GM12878 (cell line): Measurements from ENCODE around the gene PMS1.
"Not testable (repeated sequence)": the region's sequence is repeated elsewhere in the genome, so short reads cannot be mapped to it uniquely, and the experiment has no call there.

Source experiments
- EP300 ChIP-seq, 2 experiments: fragments of 150-350 bp in 1 of 2; IDR thresholded peaks; 2 replicates each; pipeline ENCODE4 v1.6.1; 2011 to 2012; ENCODE audit warnings: low read depth in 2 of 2, low read length in 2 of 2, borderline replicate concordance in 1 of 2, improper control_type of control experiment in 1 of 2, inconsistent platforms in 1 of 2; ENCODE audit not compliant: control insufficient read depth in 1 of 2
- FOXK2 ChIP-seq: fragments of 450-650 bp; IDR thresholded peaks from 2 replicates; pipeline ENCODE4 v1.6.1; 2017; ENCODE audit warnings: mild to moderate bottlenecking, moderate library complexity
- GABPA ChIP-seq: IDR thresholded peaks from 2 replicates; pipeline ENCODE4 v1.6.1; 2014; ENCODE audit warnings: antibody characterized with exemption, low read depth, mild to moderate bottlenecking, inconsistent platforms
- MTA3 ChIP-seq: IDR thresholded peaks from 2 replicates; pipeline ENCODE4 v1.6.1; 2012; ENCODE audit warnings: low read length, inconsistent platforms, borderline replicate concordance
- POLR2A ChIP-seq: IDR thresholded peaks from 2 replicates; pipeline ENCODE4 v1.6.1; 2011; ENCODE audit warnings: low read depth, mild to moderate bottlenecking, low read length
- RBBP5 ChIP-seq: fragments of 200-600 bp; sonication (generic); conservative IDR thresholded peaks from 2 replicates; pipeline ENCODE4 v1.6.1; 2016
- SRF ChIP-seq, 2 experiments: IDR thresholded peaks; 2 replicates each; pipeline ENCODE4 v1.6.1; 2011; ENCODE audit warnings: low read depth in 2 of 2, low read length in 2 of 2, mild to moderate bottlenecking in 1 of 2, moderate library complexity in 1 of 2
- SUZ12 ChIP-seq: fragments of 200-600 bp; sonication (generic); IDR thresholded peaks from one replicate; pipeline ENCODE4 v1.6.1; 2018; ENCODE audit warnings: antibody characterized with exemption, mild to moderate bottlenecking; ENCODE audit not compliant: unreplicated experiment
- TF ChIP-seq, protein P1 (sequence below), 3 experiments: IDR thresholded peaks in 2 of 3; conservative IDR thresholded peaks in 1 of 3; 2 replicates each; pipeline ENCODE4 v1.5.1; 2011; ENCODE audit warnings: low read depth in 3 of 3, low read length in 3 of 3, mild to moderate bottlenecking in 3 of 3, control low read depth in 2 of 3, moderate library complexity in 2 of 3, inconsistent platforms in 1 of 3, mixed read lengths in 1 of 3; ENCODE audit not compliant: control insufficient read depth in 2 of 3, insufficient read depth in 1 of 3; ENCODE audit errors: extremely low read depth in 1 of 3

GRCh38 chr2:189892546-189893294 lies 108.5 kb downstream of the PMS1 start:
- not testable (repeated sequence) for TF ChIP-seq GABPA; EP300 (IDR thresholded peaks at IDR 0.05; ENCODE audit: borderline replicate concordance in 1 of 2, control insufficient read depth in 1 of 2, low read depth in 2 of 2, low read length in 2 of 2); RBBP5; MTA3; SRF (IDR thresholded peaks at IDR 0.05; ENCODE audit: low read depth in 2 of 2, low read length in 2 of 2); FOXK2; POLR2A; SUZ12
- TF ChIP-seq, protein P1, sequence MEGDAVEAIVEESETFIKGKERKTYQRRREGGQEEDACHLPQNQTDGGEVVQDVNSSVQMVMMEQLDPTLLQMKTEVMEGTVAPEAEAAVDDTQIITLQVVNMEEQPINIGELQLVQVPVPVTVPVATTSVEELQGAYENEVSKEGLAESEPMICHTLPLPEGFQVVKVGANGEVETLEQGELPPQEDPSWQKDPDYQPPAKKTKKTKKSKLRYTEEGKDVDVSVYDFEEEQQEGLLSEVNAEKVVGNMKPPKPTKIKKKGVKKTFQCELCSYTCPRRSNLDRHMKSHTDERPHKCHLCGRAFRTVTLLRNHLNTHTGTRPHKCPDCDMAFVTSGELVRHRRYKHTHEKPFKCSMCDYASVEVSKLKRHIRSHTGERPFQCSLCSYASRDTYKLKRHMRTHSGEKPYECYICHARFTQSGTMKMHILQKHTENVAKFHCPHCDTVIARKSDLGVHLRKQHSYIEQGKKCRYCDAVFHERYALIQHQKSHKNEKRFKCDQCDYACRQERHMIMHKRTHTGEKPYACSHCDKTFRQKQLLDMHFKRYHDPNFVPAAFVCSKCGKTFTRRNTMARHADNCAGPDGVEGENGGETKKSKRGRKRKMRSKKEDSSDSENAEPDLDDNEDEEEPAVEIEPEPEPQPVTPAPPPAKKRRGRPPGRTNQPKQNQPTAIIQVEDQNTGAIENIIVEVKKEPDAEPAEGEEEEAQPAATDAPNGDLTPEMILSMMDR (IDR thresholded peaks at IDR 0.05 in 2 of 3, conservative IDR thresholded peaks at IDR 0.05 in 1 of 3; ENCODE audit: control insufficient read depth in 2 of 3, extremely low read depth in 1 of 3, insufficient read depth in 1 of 3, low read depth in 3 of 3, low read length in 3 of 3): not testable (repeated sequence)
